ENCODE results near the gene DCAF7. TPM values are rescaled to one million over a fixed set of nuclear protein-coding genes. Genes with fewer than 3 reads are reported as not detected.

Gene DCAF7, protein sequence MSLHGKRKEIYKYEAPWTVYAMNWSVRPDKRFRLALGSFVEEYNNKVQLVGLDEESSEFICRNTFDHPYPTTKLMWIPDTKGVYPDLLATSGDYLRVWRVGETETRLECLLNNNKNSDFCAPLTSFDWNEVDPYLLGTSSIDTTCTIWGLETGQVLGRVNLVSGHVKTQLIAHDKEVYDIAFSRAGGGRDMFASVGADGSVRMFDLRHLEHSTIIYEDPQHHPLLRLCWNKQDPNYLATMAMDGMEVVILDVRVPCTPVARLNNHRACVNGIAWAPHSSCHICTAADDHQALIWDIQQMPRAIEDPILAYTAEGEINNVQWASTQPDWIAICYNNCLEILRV
- 10 to 100 TPM; 11.3 to 11.9 TPM for total RNA-seq
- polyA plus RNA-seq (2013, experiment 1 of 2): 45.2 TPM
- 47.2 TPM for polyA plus RNA-seq (2013, experiment 2 of 2)
- 14.9 to 210 (median 81.8) reads per million in 172 experiments for total RNA-seq

DNA sequence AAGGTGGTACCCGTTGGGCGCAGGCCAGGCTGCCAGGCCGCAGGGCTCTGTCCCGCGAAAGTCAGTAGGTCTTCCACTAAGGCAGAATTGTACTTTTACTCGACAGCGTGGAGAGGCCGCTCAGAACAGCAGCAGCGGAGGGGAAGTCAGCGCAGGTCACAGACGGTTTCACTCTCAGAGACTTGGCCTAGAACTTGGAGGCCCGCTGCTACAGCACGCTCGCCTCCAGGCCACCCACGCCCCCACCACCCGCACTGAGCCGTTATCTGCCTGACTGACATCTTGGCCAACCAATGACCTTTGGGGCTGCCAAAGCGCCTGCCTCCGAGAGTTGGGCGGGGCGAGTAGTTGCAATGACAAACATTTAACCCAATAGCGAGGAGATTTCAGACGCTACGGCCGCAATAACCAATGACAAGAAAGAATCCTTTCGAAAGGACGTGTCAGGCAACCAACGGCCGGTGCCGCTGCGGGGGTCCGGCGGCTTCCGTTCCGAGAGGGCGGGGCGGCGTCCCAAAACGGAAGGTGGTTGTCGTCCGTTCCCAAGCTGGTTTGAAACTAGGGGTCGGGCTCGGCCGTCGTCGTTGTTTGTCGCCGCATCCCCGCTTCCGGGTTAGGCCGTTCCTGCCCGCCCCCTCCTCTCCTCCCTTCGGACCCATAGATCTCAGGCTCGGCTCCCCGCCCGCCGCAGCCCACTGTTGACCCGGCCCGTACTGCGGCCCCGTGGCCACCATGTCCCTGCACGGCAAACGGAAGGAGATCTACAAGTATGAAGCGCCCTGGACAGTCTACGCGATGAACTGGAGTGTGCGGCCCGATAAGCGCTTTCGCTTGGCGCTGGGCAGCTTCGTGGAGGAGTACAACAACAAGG lies at the start of gene DCAF7:
Gene DCAF7 (plus strand): TSS at position 532 of the 871 bp plus-strand sequence. CDS start 201 bp downstream, at position 733.
- peaks cover 52% of the 10 kb centered on the region for H3K4me1 Mint-ChIP-seq (ENCODE audit: low read depth)
- Histone ChIP-seq H3K27me3 (ENCODE audit: control insufficient read depth in 1 of 2, insufficient read depth in 2 of 2, low read length in 2 of 2) (no peaks in the 10 kb centered on the region), H3K27ac (ENCODE audit: low read depth in 1 of 2, low read length in 2 of 2) (peak within 1 kb of the TSS; percentile 90 to 91), H3K4me3 (ENCODE audit: low read length) (peak within 1 kb of the TSS; percentile 89), H3K36me3 (ENCODE audit: insufficient read depth, low read length) (no peaks in the 10 kb centered on the region), H3K4me1 (ENCODE audit: insufficient read depth, low read length) (peaks cover 38% of the 10 kb centered on the region), H3K9me3 (ENCODE audit: control insufficient read depth in 1 of 2, insufficient read depth in 1 of 2, low read length in 2 of 2) (no peaks in the 10 kb centered on the region)
- H3K9me3 Mint-ChIP-seq: no peaks in the 10 kb centered on the region
- peak; percentile 95 for ATAC-seq (ENCODE audit: poor library complexity)
- ChIA-PET CTCF (interaction anchor here (1.0 kb wide), 1 partner anchor 104 kb away, joined by 3 read pairs; the partner anchor contains the start of gene CYB561), POLR2A (interaction anchor here (0.6 to 2.6 kb wide), 16 partner anchors 10 to 252 kb away, joined by 3 to 19 read pairs (median 4); partner anchors contain the start of genes ACE, CCDC47, CYB561 and DDX42)
- DNase-seq: peak; percentile 97 to 100 (median 99)
- peaks cover 31% of the 10 kb centered on the region for H3K36me3 Mint-ChIP-seq (ENCODE audit: low read depth)
- TF ChIP-seq, protein P1, sequence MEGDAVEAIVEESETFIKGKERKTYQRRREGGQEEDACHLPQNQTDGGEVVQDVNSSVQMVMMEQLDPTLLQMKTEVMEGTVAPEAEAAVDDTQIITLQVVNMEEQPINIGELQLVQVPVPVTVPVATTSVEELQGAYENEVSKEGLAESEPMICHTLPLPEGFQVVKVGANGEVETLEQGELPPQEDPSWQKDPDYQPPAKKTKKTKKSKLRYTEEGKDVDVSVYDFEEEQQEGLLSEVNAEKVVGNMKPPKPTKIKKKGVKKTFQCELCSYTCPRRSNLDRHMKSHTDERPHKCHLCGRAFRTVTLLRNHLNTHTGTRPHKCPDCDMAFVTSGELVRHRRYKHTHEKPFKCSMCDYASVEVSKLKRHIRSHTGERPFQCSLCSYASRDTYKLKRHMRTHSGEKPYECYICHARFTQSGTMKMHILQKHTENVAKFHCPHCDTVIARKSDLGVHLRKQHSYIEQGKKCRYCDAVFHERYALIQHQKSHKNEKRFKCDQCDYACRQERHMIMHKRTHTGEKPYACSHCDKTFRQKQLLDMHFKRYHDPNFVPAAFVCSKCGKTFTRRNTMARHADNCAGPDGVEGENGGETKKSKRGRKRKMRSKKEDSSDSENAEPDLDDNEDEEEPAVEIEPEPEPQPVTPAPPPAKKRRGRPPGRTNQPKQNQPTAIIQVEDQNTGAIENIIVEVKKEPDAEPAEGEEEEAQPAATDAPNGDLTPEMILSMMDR (IDR thresholded peaks at IDR 0.05): no peak
- no peaks in the 10 kb centered on the region for H3K27me3 Mint-ChIP-seq
- peak within 1 kb of the TSS; percentile 88 for H3K27ac Mint-ChIP-seq
- peak within 1 kb of the TSS; percentile 98 for H3K4me3 Mint-ChIP-seq
- intact Hi-C loops (cut with DNase I, micrococcal nuclease): loop anchor here (2.0 to 10.0 kb wide), 6 partner anchors 49 to 585 kb away; partner anchors contain the start of genes CCDC47 (in 1 of the 2), DDX42 (in 1 of the 2), SMARCD2 (in 1 of the 2) and TANC2 (in 1 of the 2)

DNA sequence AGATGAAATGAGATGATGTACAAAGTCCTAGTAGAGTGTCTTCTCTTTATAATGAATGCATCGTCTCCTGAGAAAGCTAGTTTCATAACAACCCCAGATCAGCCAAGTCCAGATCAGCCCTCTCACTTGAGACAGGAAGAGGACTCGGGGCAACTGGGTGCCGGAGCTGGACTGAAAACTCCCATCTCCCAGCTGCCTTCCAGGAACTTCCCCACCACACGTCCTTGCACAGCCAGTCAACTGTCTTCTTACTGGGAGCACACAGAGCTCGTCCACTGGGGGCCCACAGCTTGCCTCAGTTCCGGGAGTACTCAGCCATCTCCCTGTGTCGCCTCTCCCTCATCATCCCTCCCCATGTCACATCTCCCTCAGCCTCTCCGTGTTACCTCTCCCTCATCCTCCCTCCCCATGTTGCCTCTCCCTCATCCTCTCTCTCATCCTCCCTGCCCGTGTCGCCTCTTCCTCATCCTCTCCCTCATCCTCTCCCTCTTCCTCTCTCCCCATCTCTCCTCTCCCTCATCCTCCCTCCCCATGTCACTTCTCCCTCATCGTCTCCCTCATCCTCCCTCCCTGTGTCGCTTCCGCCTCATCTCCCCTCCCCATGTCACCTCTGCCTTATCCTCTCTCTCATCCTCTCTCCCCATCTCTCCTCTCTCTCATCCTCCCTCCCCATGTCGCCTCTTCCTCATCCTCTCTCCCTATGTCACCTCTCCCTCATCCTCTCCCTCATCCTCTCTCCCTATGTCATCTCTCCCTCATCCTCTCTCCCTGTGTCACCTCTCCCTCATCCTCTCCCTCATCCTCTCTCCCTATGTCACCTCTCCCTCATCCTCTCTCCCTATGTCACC lies 49.5 kb upstream of the DCAF7 start:
- H3K4me1 ChIP-seq (ENCODE audit: insufficient read depth, low read length): no peaks in the 10 kb centered on the region
- ChIA-PET CTCF (no interaction called here), POLR2A (no interaction called here)
- DNase-seq: no peak
- H3K36me3 Mint-ChIP-seq (ENCODE audit: low read depth): no peaks in the 10 kb centered on the region
- H3K9me3 ChIP-seq (ENCODE audit: control insufficient read depth in 1 of 2, insufficient read depth in 1 of 2, low read length in 2 of 2): peaks cover 3 to 4% of the 10 kb centered on the region in 2 experiments
- TF ChIP-seq, protein P1 (IDR thresholded peaks at IDR 0.05): no peak
- H3K27me3 ChIP-seq (ENCODE audit: control insufficient read depth in 1 of 2, insufficient read depth in 2 of 2, low read length in 2 of 2): no peaks in the 10 kb centered on the region
- no peaks in the 10 kb centered on the region for H3K4me1 Mint-ChIP-seq (ENCODE audit: low read depth)
- peaks cover 27% of the 10 kb centered on the region for H3K27me3 Mint-ChIP-seq
- no peak overlapping the region for H3K4me3 Mint-ChIP-seq
- intact Hi-C loops (cut with DNase I, micrococcal nuclease): no loop called here
- no peak overlapping the region for H3K27ac Mint-ChIP-seq
- no peaks in the 10 kb centered on the region for H3K9me3 Mint-ChIP-seq
- ATAC-seq (ENCODE audit: poor library complexity): no peak
- no peaks in the 10 kb centered on the region for H3K36me3 ChIP-seq (ENCODE audit: insufficient read depth, low read length)
- no peak overlapping the region for H3K27ac ChIP-seq (ENCODE audit: low read depth in 1 of 2, low read length in 2 of 2)
- H3K4me3 ChIP-seq (ENCODE audit: low read length): no peak overlapping the region

DNA sequence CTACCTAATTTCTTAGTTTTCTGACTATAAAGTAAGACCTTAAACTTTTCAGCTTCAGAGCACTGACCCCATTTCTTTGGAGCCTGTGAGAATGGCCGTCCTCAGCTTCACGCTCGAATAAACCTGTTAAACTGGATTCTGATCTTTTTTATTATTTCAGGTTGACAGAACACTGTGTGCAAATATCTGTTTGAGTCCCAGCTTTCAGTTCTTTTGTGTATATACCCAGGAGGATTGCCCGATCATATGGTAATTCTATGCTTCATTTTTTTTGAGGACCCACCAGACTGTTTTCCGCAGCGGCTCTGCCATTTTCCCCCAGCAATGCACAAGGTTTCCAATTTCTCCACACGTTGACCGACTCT lies 47.0 kb upstream of the DCAF7 start:
- intact Hi-C loops (cut with DNase I, micrococcal nuclease): no loop called here
- H3K4me3 ChIP-seq (ENCODE audit: low read length): no peak overlapping the region
- ChIA-PET CTCF (no interaction called here), POLR2A (no interaction called here)
- Mint-ChIP-seq H3K4me3 (no peak overlapping the region), H3K4me1 (ENCODE audit: low read depth) (no peaks in the 10 kb centered on the region), H3K27ac (no peak overlapping the region), H3K9me3 (no peaks in the 10 kb centered on the region), H3K27me3 (peaks cover 38% of the 10 kb centered on the region), H3K36me3 (ENCODE audit: low read depth) (no peaks in the 10 kb centered on the region)
- H3K9me3 ChIP-seq (ENCODE audit: control insufficient read depth in 1 of 2, insufficient read depth in 1 of 2, low read length in 2 of 2): peaks cover 3 to 4% of the 10 kb centered on the region in 2 experiments
- no peaks in the 10 kb centered on the region for H3K36me3 ChIP-seq (ENCODE audit: insufficient read depth, low read length)
- DNase-seq (no peak), ATAC-seq (ENCODE audit: poor library complexity) (no peak)
- TF ChIP-seq, protein P1 (IDR thresholded peaks at IDR 0.05): no peak
- peaks cover 0 to 2% of the 10 kb centered on the region in 2 experiments for H3K27me3 ChIP-seq (ENCODE audit: control insufficient read depth in 1 of 2, insufficient read depth in 2 of 2, low read length in 2 of 2)
- no peak overlapping the region for H3K27ac ChIP-seq (ENCODE audit: low read depth in 1 of 2, low read length in 2 of 2)
- no peaks in the 10 kb centered on the region for H3K4me1 ChIP-seq (ENCODE audit: insufficient read depth, low read length)
